Measurements from ENCODE around the gene APBA1.

The APBA1 gene

DNA sequence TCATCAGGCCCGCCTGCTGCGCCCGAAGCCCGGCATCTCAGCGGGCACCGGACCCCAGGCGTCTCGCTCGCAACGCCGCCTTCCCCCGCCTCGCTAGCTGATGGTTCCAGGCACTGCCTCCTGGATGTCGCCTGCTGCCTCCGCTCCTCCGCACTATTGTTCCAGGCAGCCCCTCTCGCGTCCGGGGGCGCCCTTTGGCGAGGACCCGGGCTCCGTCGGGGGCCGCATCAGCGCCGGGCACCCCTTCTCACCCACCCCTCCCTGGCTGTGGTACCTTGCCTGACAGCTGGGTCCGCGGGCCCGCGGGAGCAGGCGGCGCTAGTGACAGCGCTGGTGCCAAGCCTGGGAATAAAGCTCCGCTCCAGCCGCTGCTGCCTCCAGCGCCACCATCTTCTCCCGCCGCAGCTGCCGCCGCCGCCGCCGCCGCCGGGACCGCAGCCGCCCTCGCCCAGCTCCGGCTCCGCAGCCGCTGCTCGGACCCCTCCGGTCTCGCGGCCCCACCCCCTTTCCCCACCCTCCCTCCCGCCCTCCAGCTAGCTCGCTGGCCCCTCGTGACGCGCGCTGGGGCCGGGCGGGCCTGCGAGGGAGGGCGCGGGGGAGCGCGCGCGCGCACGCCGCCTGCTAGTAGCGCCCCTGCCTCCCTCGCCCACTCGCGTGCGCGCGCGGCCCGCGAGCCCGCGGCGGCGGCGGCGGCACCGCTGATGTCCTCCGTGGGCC lies at the start of gene APBA1:
TSS of gene APBA1 (minus strand) at position 493 of the 717 bp plus-strand sequence.
- DNase-seq = peak; percentile 32

DNA sequence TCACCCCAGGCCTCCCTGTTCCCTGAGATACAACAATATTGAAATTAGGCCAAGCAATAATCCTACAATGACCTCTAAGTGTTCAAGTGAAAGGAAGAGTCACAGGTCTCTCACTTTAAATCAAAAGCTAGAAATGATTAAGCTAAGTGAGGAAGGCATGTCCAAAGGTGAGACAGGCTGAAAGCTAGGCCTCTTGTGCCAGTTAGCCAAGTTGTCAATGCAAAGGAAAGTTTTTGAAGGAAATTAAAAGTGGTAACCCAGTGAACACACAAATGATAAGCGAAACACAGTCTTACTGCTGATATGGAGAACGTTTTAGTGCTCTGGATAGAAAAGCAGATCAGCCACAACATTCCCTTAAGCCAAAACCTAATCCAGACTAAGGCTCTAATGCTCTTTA lies 47.8 kb upstream of the APBA1 start:
- in situ Hi-C loops (cut with MboI; ENCODE audit: low pct_unique_long_range_greater_than_20kb, low sequenced_read_pairs) = no loop called here
- DNase-seq = no peak

More for the DNA sequence above, at the start of gene APBA1:
- in situ Hi-C loops (cut with MboI; ENCODE audit: low pct_unique_long_range_greater_than_20kb, low sequenced_read_pairs) = loop anchor here (25.0 kb wide), 1 partner anchor 240 kb away; no protein-coding TSS in a partner anchor

GRCh38 chr9:69719367-69719766 lies 47.2 kb upstream of the APBA1 start:
- DNase-seq = no peak
- in situ Hi-C loops (cut with MboI; ENCODE audit: low pct_unique_long_range_greater_than_20kb, low sequenced_read_pairs) = no loop called here

DNA sequence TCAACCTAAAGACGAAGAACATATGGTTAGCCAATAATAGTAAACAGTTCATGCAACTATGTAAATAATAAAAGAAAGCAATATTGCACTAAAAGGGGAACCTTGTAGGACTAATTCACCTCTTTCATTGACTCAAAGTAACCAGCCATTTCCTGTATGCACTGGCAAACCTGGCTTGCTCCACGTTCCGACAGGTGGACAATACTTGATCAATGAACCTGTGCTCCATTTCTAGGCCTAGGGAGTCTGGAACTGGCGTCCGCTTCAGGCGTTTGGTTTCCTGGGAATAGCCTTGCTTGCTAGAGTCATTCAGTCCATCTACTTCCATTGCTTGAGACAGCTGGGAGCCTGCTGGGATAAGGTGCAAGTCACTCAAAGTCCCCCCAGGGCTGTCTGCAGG lies 46.0 kb upstream of the APBA1 start:
- no peak for DNase-seq
- in situ Hi-C loops (cut with MboI; ENCODE audit: low pct_unique_long_range_greater_than_20kb, low sequenced_read_pairs) = no loop called here

- DNase-seq = no peak
- in situ Hi-C loops (cut with MboI; ENCODE audit: low pct_unique_long_range_greater_than_20kb, low sequenced_read_pairs) = no loop called here
These were observed 43.7 kb upstream of the APBA1 start for GRCh38 chr9:69715825-69716224.

GRCh38 chr9:69715096-69715495 lies 42.9 kb upstream of the APBA1 start:
- in situ Hi-C loops (cut with MboI; ENCODE audit: low pct_unique_long_range_greater_than_20kb, low sequenced_read_pairs) = no loop called here
- DNase-seq = no peak

- DNase-seq = no peak
- in situ Hi-C loops (cut with MboI; ENCODE audit: low pct_unique_long_range_greater_than_20kb, low sequenced_read_pairs) = loop anchor here (25.0 kb wide), 1 partner anchor 165 kb away; no protein-coding TSS in a partner anchor
These were observed 25.3 kb upstream of the APBA1 start for GRCh38 chr9:69697475-69697874.

GRCh38 chr9:69696802-69697201 lies 24.6 kb upstream of the APBA1 start:
- in situ Hi-C loops (cut with MboI; ENCODE audit: low pct_unique_long_range_greater_than_20kb, low sequenced_read_pairs) = loop anchor here (25.0 kb wide), 1 partner anchor 165 kb away; no protein-coding TSS in a partner anchor
- DNase-seq = no peak

DNA sequence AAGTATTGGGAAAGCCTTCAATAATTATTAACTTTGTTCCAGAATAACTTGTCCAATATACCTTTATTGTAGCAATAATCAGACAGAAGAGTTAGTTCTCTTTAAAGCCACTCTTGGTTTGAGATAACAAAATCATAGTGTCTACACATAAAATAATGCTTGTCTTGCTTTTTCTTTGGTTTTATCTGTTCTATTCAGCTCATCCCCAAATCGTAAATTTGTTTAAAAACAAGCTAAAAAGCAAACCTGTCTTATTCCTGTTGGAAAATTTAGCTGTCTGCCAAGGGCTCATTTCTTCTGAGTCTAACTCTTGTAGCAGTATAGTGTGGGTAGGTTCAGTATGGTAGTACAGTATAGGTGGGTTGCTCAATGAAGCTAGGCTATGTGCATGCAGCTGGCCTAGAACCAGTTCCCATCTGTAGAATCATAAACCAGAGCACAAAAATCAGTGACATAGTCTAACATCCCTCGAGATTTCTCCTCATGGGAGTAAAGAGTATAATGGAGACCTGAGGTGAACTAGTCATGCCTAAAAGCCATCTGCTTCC lies 17.9 kb upstream of the APBA1 start:
- DNase-seq = no peak
- in situ Hi-C loops (cut with MboI; ENCODE audit: low pct_unique_long_range_greater_than_20kb, low sequenced_read_pairs) = loop anchor here (25.0 kb wide), 1 partner anchor 172 kb away; no protein-coding TSS in a partner anchor

- in situ Hi-C loops (cut with MboI; ENCODE audit: low pct_unique_long_range_greater_than_20kb, low sequenced_read_pairs) = loop anchor here (25.0 kb wide), 1 partner anchor 178 kb away; no protein-coding TSS in a partner anchor
- no peak for DNase-seq
These were observed 11.8 kb upstream of the APBA1 start for GRCh38 chr9:69683927-69684326.

GRCh38 chr9:69678843-69679538 lies 6.8 kb upstream of the APBA1 start:
- in situ Hi-C loops (cut with MboI; ENCODE audit: low pct_unique_long_range_greater_than_20kb, low sequenced_read_pairs) = loop anchor here (25.0 kb wide), 1 partner anchor 183 kb away; no protein-coding TSS in a partner anchor
- DNase-seq = no peak

DNA sequence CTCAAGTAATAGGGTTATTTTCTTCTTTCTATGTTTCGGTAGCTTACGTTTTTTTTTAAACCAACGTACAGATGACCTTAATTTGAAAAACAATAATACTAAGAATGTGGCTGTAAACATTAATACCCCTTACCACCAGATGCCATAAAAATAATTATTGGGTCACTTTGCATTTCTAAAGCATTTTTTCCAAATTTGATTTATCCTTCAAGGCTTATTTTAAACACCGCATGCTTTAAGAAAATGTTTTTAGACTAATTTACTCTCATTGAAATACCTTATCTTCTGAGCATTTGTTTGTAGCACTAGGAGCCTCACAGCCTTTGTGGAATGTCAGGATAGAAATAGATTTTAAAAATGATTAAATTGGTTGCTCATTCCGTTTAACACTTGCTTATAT lies 5.8 kb upstream of the APBA1 start:
- in situ Hi-C loops (cut with MboI; ENCODE audit: low pct_unique_long_range_greater_than_20kb, low sequenced_read_pairs) = loop anchor here (25.0 kb wide), 1 partner anchor 184 kb away; no protein-coding TSS in a partner anchor
- DNase-seq = no peak

DNA sequence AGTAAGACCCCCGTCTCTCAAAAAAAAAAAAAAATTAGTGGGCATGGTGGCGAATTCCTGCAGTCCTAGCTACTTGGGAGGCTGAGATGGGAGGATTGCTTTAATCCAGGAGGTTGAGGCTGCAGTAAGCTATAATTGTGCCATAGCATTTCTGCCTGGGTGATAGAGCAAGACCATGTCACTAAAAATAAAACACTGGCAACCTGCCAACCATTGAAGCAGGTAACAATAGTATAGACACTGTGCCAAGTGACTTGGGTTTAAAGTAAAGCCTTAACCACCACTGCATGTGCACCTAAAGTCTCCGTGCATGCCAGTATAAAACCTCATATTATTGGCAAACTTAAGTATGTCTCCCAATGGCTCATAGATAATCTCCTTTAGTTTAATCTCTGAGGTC lies 3.4 kb upstream of the APBA1 start:
- DNase-seq = no peak
- in situ Hi-C loops (cut with MboI; ENCODE audit: low pct_unique_long_range_greater_than_20kb, low sequenced_read_pairs) = loop anchor here (25.0 kb wide), 1 partner anchor 187 kb away; no protein-coding TSS in a partner anchor

- in situ Hi-C loops (cut with MboI; ENCODE audit: low pct_unique_long_range_greater_than_20kb, low sequenced_read_pairs) = loop anchor here (25.0 kb wide), 2 partner anchors 187 to 237 kb away; no protein-coding TSS in a partner anchor
- no peak for DNase-seq
These were observed 2.7 kb upstream of the APBA1 start for GRCh38 chr9:69674716-69675438.

GRCh38 chr9:69674112-69674685 lies 2.0 kb upstream of the APBA1 start:
- in situ Hi-C loops (cut with MboI; ENCODE audit: low pct_unique_long_range_greater_than_20kb, low sequenced_read_pairs) = loop anchor here (25.0 kb wide), 1 partner anchor 238 kb away; no protein-coding TSS in a partner anchor
- DNase-seq = no peak

- in situ Hi-C loops (cut with MboI; ENCODE audit: low pct_unique_long_range_greater_than_20kb, low sequenced_read_pairs) = loop anchor here (25.0 kb wide), 1 partner anchor 239 kb away; no protein-coding TSS in a partner anchor
These were observed 1.1 kb upstream of the APBA1 start for GRCh38 chr9:69673311-69673640.

DNA sequence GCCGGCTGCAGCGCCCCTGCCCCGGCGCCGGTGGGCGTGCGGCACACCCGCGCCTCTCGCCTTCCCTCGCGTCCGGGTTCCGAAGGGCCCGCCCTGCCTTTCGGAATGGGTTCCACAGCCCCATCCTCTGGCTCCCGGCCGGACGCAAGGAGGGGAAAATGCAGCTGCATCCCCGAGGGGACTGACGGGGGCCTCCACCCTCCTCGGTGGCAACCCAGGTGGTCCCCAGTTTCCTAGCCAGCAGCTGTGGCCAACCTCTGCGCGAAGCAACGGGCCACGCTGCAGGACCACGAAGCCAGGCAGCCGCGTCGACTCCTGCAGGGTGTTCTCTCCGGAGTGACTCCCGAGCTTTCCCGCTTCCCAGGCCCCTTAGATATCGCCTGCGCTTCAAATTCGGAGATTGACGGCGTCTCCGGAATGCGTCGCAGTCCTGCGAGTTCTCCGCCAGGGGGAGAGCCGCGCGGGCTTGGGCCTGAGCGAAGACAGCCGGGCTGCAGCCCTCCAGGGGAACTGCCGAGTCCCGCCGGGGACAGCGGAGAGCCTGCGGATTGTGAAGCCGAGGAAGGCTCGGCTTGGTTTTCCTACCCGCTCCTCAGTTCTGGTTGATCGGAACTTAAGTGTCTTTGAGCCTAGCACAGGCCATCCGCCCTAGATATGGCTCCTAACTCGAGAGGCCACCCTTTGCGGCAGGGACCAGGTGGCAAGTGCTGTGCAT lies 582 bp upstream of the APBA1 start:
- in situ Hi-C loops (cut with MboI; ENCODE audit: low pct_unique_long_range_greater_than_20kb, low sequenced_read_pairs) = loop anchor here (25.0 kb wide), 1 partner anchor 240 kb away; no protein-coding TSS in a partner anchor
- DNase-seq = peak; percentile 86

More at GRCh38 chr9:69673311-69673640, 1.1 kb upstream of the APBA1 start:
- no peak for DNase-seq

DNA sequence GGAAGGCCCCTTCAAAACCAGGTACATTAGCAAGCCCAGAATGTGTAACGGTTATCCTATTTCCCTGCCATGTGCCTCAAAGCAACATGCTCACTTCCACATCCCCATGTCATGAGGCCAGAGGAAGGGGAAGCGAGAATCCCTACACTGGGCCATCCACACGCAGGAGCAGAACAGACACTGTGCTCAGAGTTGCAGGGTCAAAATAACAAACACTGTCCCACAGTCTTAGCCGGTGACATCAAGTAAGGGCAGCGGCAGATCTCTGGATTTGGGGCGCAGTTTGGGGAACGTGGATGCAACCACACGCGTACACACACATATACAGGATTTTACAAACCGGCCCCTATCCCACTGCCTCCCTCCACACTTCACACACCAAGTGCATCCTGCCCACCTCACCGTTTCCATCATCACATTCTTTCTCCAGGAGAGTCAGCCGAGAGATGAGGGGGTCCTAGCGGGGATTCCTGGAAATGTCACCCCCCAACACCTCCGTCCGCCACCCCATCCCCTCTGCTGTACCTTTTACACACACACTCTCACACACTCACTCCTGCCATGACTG lies 776 bp downstream of the APBA1 start:
- DNase-seq = no peak
- in situ Hi-C loops (cut with MboI; ENCODE audit: low pct_unique_long_range_greater_than_20kb, low sequenced_read_pairs) = loop anchor here (25.0 kb wide), 1 partner anchor 241 kb away; no protein-coding TSS in a partner anchor

Measured in KBM-7 (cell line).